Loucy (cell line): ENCODE data around the gene SYF2.

Experiments used
- H2AFZ ChIP-seq: fragments of 200-600 bp; sonication (generic); 2 replicates; pipeline ENCODE4 v1.6.0; 2016; ENCODE audit warnings: antibody characterized with exemption, mild to moderate bottlenecking, low read length, moderate library complexity
- H3F3A ChIP-seq: fragments of 200-600 bp; 2 replicates; pipeline ENCODE4 v1.6.0; 2016; ENCODE audit warnings: antibody characterized with exemption, low read depth, mild to moderate bottlenecking
- H3K27me3 ChIP-seq: fragments of 200-600 bp; sonication (generic); 2 replicates; pipeline ENCODE4 v1.6.1; 2014; ENCODE audit warnings: low read length, mild to moderate bottlenecking; ENCODE audit not compliant: insufficient read depth, poor library complexity, severe bottlenecking
- H3K36me3 ChIP-seq: fragments of 200-600 bp; sonication (generic); 2 replicates; pipeline ENCODE4 v1.6.1; 2016; ENCODE audit warnings: low read length; ENCODE audit not compliant: insufficient read depth
- H3K4me1 ChIP-seq: fragments of 200-600 bp; sonication (generic); 2 replicates; pipeline ENCODE4 v1.5.1; 2014; ENCODE audit warnings: low read length, mild to moderate bottlenecking; ENCODE audit not compliant: insufficient read depth, poor library complexity, severe bottlenecking
- H3K4me2 ChIP-seq: fragments of 200-600 bp; sonication (generic); 2 replicates; pipeline ENCODE4 v1.6.0; 2014; ENCODE audit warnings: antibody characterized with exemption, low read length, low read depth, mild to moderate bottlenecking; ENCODE audit not compliant: poor library complexity, severe bottlenecking
- H3K4me3 ChIP-seq: fragments of 200-600 bp; sonication (generic); 2 replicates; pipeline ENCODE4 v1.5.1; 2014; ENCODE audit warnings: low read length, mild to moderate bottlenecking, mixed read lengths; ENCODE audit not compliant: poor library complexity, severe bottlenecking
- H3K79me2 ChIP-seq: fragments of 200-600 bp; sonication (generic); 2 replicates; pipeline ENCODE4 v1.6.1; 2014; ENCODE audit warnings: low read length; ENCODE audit not compliant: insufficient read depth
- H3K9ac ChIP-seq: fragments of 200-600 bp; sonication (generic); 2 replicates; pipeline ENCODE4 v1.6.0; 2014; ENCODE audit warnings: mild to moderate bottlenecking, low read depth, low read length, moderate library complexity; ENCODE audit not compliant: poor library complexity, severe bottlenecking
- H3K9me2 ChIP-seq: fragments of 200-600 bp; sonication (generic); replicated peaks from 2 replicates; pipeline ENCODE4 v1.6.1; 2016; ENCODE audit warnings: low read depth, low read length, mixed read lengths
- H3K9me3 ChIP-seq: fragments of 200-600 bp; sonication (generic); 2 replicates; pipeline ENCODE4 v1.6.1; 2014; ENCODE audit warnings: mild to moderate bottlenecking, antibody characterized with exemption, low read length, low read depth; ENCODE audit not compliant: insufficient read depth
- H4K20me1 ChIP-seq: fragments of 200-600 bp; sonication (generic); 2 replicates; pipeline ENCODE4 v1.6.0; 2014; ENCODE audit warnings: antibody characterized with exemption, low read length, mild to moderate bottlenecking; ENCODE audit not compliant: insufficient read depth, poor library complexity, severe bottlenecking
- CTCF ChIP-seq: fragments of 200-600 bp; sonication (generic); conservative IDR thresholded peaks from 2 replicates; pipeline ENCODE4 v1.5.1; 2014; ENCODE audit warnings: mild to moderate bottlenecking, antibody characterized with exemption, low read length
- EZH2phosphoT487 ChIP-seq: fragments of 200-600 bp; IDR thresholded peaks from 2 replicates; pipeline ENCODE4 v1.6.1; 2018; ENCODE audit warnings: antibody characterized with exemption, mild to moderate bottlenecking, moderate library complexity, borderline replicate concordance

The SYF2 gene

GRCh38 chr1:25247024-25247828, 14.9 kb upstream of the SYF2 start, which contains the start of gene RSRP1:
Gene RSRP1 (minus strand): TSS chr1:25247454. CDS start chr1:25246963, 491 bp downstream.
- peak within 1 kb of the TSS; percentile 85 for H2AFZ ChIP-seq
- peaks cover 50% of the 10 kb centered on the region for H3K79me2 ChIP-seq
- H3K4me3 ChIP-seq: peak within 1 kb of the TSS; percentile 79
- H3K4me1 ChIP-seq: peaks cover 26% of the 10 kb centered on the region
- peak within 1 kb of the TSS; percentile 99 for H3K4me2 ChIP-seq
- H3F3A ChIP-seq: 0 out of 2 replicates have a peak, but pooled peaks cover 3% of the 10 kb centered on the region
- H4K20me1 ChIP-seq: peaks cover 48% of the 10 kb centered on the region
- peak within 1 kb of the TSS; percentile 88 for H3K9ac ChIP-seq
- H3K36me3 ChIP-seq: peaks cover 30% of the 10 kb centered on the region
- no peak for TF ChIP-seq CTCF
- H3K9me3 ChIP-seq: no peaks in the 10 kb centered on the region
- no peaks in the 10 kb centered on the region for H3K9me2 ChIP-seq
- H3K27me3 ChIP-seq: no peaks in the 10 kb centered on the region

GRCh38 chr1:25246600-25247023, 14.3 kb upstream of the SYF2 start:
- H2AFZ ChIP-seq: no peak overlapping the region
- peaks cover 53% of the 10 kb centered on the region for H4K20me1 ChIP-seq
- H3K9ac ChIP-seq: peak overlapping the region; percentile 88
- H3K9me2 ChIP-seq: no peaks in the 10 kb centered on the region
- H3K4me2 ChIP-seq: peak overlapping the region; percentile 99
- H3K4me1 ChIP-seq: peaks cover 26% of the 10 kb centered on the region
- H3K79me2 ChIP-seq: peaks cover 51% of the 10 kb centered on the region
- TF ChIP-seq CTCF (no peak), EZH2phosphoT487 (no peak)
- H3K36me3 ChIP-seq: peaks cover 35% of the 10 kb centered on the region
- H3K4me3 ChIP-seq: peak overlapping the region; percentile 79
- H3K9me3 ChIP-seq: no peaks in the 10 kb centered on the region
- no peaks in the 10 kb centered on the region for H3K27me3 ChIP-seq
- H3F3A ChIP-seq: 0 out of 2 replicates have a peak, but pooled peaks cover 3% of the 10 kb centered on the region

GRCh38 chr1:25245809-25246599, 13.7 kb upstream of the SYF2 start:
- Histone ChIP-seq H3K4me1 (peaks cover 26% of the 10 kb centered on the region), H3K9me3 (no peaks in the 10 kb centered on the region), H2AFZ (no peak overlapping the region), H3K36me3 (peaks cover 35% of the 10 kb centered on the region), H3K4me2 (peak overlapping the region; percentile 99), H3K27me3 (no peaks in the 10 kb centered on the region), H3K4me3 (peak overlapping the region; percentile 79), H3K9ac (peak overlapping the region; percentile 88), H3F3A (0 out of 2 replicates have a peak, but pooled peaks cover 3% of the 10 kb centered on the region), H3K9me2 (no peaks in the 10 kb centered on the region), H3K79me2 (peaks cover 51% of the 10 kb centered on the region), H4K20me1 (peaks cover 53% of the 10 kb centered on the region)
- TF ChIP-seq CTCF (no peak), EZH2phosphoT487 (no peak)
